Peyer's patch (tissue), 4 donors: ENCODE measurements around the gene ADARB1.

Experiments
- POLR2A ChIP-seq, 2 donors: fragments of 450-650 bp; IDR thresholded peaks; one replicate each; pipeline ENCODE4 v1.5.1; 2017; ENCODE audit warnings: antibody characterized with exemption in 2 of 2, mild to moderate bottlenecking in 2 of 2, moderate library complexity in 2 of 2
- TF ChIP-seq, protein P1 (sequence below), 6 experiments: fragments of 450-650 bp in 4 of 6; fragments of 200-600 bp in 2 of 6; sonication (generic) in 1 of 6; IDR thresholded peaks; one replicate each; pipeline ENCODE4 v1.5.1; 2017 to 2019; ENCODE audit warnings: antibody characterized with exemption in 6 of 6, mild to moderate bottlenecking in 3 of 6, moderate library complexity in 1 of 6

DNA sequence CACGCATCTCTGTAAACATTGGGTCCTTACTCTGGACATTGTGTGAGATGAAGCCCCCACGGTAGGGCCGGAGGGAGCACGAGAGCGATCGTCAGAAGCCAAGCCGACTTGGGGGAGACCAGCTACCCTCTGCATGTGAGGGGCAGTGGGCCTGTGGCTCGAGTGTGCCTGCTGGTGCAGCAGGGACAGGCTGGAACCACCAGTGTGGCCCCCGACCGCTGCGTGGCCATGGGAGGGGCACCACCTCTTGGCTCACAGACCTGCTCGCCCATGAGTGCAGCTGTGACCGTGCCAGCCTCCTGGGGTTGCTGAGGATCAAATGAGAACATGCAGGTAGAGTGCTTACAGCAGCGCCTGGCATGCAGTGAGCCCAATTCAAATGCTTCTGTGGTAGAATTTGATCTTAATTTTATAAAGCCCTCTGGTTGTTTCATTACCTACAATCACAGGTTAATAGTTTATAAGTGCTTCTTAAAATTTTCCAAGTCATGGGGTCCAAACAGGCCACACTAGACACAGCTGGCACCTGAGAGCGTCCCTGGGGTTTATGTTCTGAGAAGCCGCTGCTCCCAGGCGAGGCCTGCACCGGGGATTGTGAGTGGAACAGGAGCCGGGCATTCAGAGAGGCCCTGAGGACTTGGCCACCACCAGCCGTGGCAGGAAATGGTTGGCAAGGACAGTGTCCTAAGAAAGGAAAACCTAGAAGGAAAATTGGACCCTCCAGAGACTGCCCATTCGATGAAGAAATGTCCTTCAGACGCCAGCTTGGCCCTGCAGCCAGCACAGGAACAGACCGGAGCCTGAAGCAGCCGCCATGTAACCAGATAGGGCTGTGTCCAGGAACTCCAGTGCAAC is 22.6 kb upstream of the ADARB1 start:
- TF ChIP-seq, protein P1, sequence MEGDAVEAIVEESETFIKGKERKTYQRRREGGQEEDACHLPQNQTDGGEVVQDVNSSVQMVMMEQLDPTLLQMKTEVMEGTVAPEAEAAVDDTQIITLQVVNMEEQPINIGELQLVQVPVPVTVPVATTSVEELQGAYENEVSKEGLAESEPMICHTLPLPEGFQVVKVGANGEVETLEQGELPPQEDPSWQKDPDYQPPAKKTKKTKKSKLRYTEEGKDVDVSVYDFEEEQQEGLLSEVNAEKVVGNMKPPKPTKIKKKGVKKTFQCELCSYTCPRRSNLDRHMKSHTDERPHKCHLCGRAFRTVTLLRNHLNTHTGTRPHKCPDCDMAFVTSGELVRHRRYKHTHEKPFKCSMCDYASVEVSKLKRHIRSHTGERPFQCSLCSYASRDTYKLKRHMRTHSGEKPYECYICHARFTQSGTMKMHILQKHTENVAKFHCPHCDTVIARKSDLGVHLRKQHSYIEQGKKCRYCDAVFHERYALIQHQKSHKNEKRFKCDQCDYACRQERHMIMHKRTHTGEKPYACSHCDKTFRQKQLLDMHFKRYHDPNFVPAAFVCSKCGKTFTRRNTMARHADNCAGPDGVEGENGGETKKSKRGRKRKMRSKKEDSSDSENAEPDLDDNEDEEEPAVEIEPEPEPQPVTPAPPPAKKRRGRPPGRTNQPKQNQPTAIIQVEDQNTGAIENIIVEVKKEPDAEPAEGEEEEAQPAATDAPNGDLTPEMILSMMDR (IDR thresholded peaks at IDR 0.05): no peak
- no peak for TF ChIP-seq POLR2A (IDR thresholded peaks at IDR 0.05)
